ENCODE data around the gene CEP72. TPM values are rescaled to one million over a fixed set of nuclear protein-coding genes. Genes with fewer than 3 reads are reported as not detected.

CEP72 gene, protein sequence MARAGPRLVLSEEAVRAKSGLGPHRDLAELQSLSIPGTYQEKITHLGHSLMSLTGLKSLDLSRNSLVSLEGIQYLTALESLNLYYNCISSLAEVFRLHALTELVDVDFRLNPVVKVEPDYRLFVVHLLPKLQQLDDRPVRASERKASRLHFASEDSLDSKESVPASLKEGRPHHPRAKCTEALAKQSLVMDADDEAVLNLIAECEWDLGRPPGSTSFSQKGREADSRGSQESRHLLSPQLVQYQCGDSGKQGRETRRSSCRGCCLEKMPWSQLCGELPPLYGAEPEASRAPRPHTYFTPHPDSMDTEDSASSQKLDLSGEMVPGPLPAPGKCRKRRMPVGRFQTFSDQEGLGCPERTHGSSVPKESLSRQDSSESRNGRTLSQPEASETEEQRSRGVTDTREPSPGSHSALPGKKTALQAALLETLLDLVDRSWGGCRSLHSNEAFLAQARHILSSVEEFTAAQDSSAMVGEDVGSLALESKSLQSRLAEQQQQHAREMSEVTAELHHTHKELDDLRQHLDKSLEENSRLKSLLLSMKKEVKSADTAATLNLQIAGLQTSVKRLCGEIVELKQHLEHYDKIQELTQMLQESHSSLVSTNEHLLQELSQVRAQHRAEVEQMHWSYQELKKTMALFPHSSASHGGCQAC
- 2.5 and 3.5 TPM in 2 replicates for total RNA-seq

GRCh38 chr5:611731-612486, at the start of gene CEP72:
Gene CEP72, plus strand, starts transcription at chr5:612340. Its CDS starts 22 bp downstream, at chr5:612362.

GRCh38 chr5:693271-694041, 81.3 kb downstream of the CEP72 start, which contains the start of gene TPPP:
Gene TPPP, minus strand, starts transcription at chr5:693352. Its CDS starts 15,292 bp downstream, at chr5:678060.

Other genes starting within 250 kb of the CEP72 start
- 27.7 and 28.6 TPM in 2 replicates for gene EXOC3, start 169.2 kb upstream of the CEP72 start, total RNA-seq
- 4.0 and 4.2 TPM in 2 replicates for gene SLC9A3, start 87.9 kb upstream of the CEP72 start, total RNA-seq
- gene TPPP, start 81.0 kb downstream of the CEP72 start, total RNA-seq, result 0.05 and 0.07 TPM in 2 replicates
- gene ZDHHC11B, start 172.4 kb downstream of the CEP72 start, total RNA-seq, result not detected in 2 replicates
- not detected in 2 replicates for gene ZDHHC11, start 238.6 kb downstream of the CEP72 start, total RNA-seq